IPS-15b (cell line): Measurements from ENCODE around the gene KRAS.

Experiments used
- H3K27me3 ChIP-seq: one replicate; pipeline ENCODE4 v1.6.1; 2013; ENCODE audit warnings: low read length; ENCODE audit not compliant: control insufficient read depth, insufficient read depth
- H3K36me3 ChIP-seq: one replicate; pipeline ENCODE4 v1.6.1; 2013; ENCODE audit warnings: low read length; ENCODE audit not compliant: control insufficient read depth, insufficient read depth
- H3K4me1 ChIP-seq: one replicate; pipeline ENCODE4 v1.6.1; 2013; ENCODE audit warnings: mild to moderate bottlenecking, low read length; ENCODE audit not compliant: control insufficient read depth, insufficient read depth
- H3K4me3 ChIP-seq: one replicate; pipeline ENCODE4 v1.5.1; 2013; ENCODE audit warnings: low read depth, low read length
- H3K9ac ChIP-seq: one replicate; pipeline ENCODE4 v1.6.1; 2013; ENCODE audit warnings: low read depth, mild to moderate bottlenecking, low read length
- H3K9me3 ChIP-seq: one replicate; pipeline ENCODE4 v1.6.1; 2013; ENCODE audit warnings: mild to moderate bottlenecking, low read length; ENCODE audit not compliant: control insufficient read depth, insufficient read depth

Gene KRAS

DNA sequence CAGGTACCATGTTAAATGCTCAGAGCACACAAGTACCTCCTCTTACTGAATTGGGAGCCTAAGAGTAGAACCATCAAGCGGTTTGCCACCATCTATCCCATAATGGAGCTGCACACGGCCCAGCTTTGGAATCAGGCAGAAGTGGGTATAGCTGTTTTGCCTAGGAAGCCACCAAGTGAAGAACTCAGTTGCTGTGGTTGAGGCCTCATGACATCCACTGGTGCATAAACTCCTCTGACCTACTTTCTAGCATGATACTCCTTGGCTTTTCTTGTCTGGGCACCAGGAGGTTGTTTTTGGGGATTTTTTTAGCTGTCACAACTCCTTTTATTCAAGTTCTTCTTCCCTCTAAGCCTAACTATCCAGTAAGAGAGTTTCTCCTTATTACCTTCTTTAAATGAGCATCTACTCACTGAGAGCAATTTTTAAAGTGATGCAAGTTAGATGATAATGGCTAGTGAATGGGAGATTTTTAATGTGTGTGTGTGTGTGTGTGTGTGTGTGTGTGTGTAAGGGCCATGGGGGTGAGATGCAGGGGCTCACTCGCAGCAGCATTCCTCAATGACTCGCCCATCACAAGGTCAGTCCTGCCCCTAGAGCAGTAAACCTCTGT, 20.9 kb upstream of the KRAS start:
- no peaks in the 10 kb centered on the region for H3K4me1 ChIP-seq
- H3K4me3 ChIP-seq = no peak overlapping the region
- H3K27me3 ChIP-seq = no peaks in the 10 kb centered on the region
- H3K9ac ChIP-seq = no peak overlapping the region
- no peaks in the 10 kb centered on the region for H3K36me3 ChIP-seq
- no peaks in the 10 kb centered on the region for H3K9me3 ChIP-seq

GRCh38 chr12:25269701-25270100, 19.0 kb upstream of the KRAS start:
- Histone ChIP-seq H3K4me3 (no peak overlapping the region), H3K27me3 (no peaks in the 10 kb centered on the region), H3K9me3 (no peaks in the 10 kb centered on the region), H3K4me1 (peaks cover 4% of the 10 kb centered on the region), H3K36me3 (no peaks in the 10 kb centered on the region), H3K9ac (no peak overlapping the region)

- H3K9me3 ChIP-seq = no peaks in the 10 kb centered on the region
- H3K9ac ChIP-seq = no peak overlapping the region
- H3K4me1 ChIP-seq = peaks cover 15% of the 10 kb centered on the region
- H3K36me3 ChIP-seq = no peaks in the 10 kb centered on the region
- no peak overlapping the region for H3K4me3 ChIP-seq
- H3K27me3 ChIP-seq = no peaks in the 10 kb centered on the region
Observed at GRCh38 chr12:25266497-25266896, 15.8 kb upstream of the KRAS start.

- Histone ChIP-seq H3K4me1 (peaks cover 15% of the 10 kb centered on the region), H3K9me3 (no peaks in the 10 kb centered on the region), H3K9ac (no peak overlapping the region), H3K4me3 (no peak overlapping the region), H3K36me3 (no peaks in the 10 kb centered on the region), H3K27me3 (no peaks in the 10 kb centered on the region)
Observed at GRCh38 chr12:25264862-25265261, 14.1 kb upstream of the KRAS start.

DNA sequence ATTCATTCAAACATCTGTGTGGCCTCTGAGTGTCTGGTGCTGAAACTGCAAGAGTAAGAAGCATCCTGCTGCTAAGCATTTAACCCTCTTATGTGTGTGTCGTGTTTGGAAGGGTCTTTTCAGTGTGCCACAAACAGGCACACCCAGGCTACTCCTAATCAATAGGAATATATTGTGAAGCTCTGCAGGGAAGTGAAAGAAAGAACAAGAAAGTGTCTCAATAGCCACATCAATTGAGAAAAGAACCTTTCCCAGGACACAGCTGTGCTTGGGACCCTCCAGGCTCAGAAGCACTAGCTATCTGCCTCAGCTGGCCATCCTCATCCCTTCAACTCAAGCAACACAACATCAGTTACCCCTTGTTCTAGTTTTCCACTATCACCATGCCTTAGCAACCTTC, 13.4 kb upstream of the KRAS start:
- H3K4me1 ChIP-seq = peaks cover 15% of the 10 kb centered on the region
- no peaks in the 10 kb centered on the region for H3K9me3 ChIP-seq
- H3K36me3 ChIP-seq = no peaks in the 10 kb centered on the region
- H3K9ac ChIP-seq = no peak overlapping the region
- H3K4me3 ChIP-seq = no peak overlapping the region
- H3K27me3 ChIP-seq = no peaks in the 10 kb centered on the region

GRCh38 chr12:25263594-25263993, 12.9 kb upstream of the KRAS start:
- Histone ChIP-seq H3K4me3 (no peak overlapping the region), H3K9me3 (no peaks in the 10 kb centered on the region), H3K4me1 (peaks cover 15% of the 10 kb centered on the region), H3K9ac (no peak overlapping the region), H3K36me3 (no peaks in the 10 kb centered on the region), H3K27me3 (no peaks in the 10 kb centered on the region)

DNA sequence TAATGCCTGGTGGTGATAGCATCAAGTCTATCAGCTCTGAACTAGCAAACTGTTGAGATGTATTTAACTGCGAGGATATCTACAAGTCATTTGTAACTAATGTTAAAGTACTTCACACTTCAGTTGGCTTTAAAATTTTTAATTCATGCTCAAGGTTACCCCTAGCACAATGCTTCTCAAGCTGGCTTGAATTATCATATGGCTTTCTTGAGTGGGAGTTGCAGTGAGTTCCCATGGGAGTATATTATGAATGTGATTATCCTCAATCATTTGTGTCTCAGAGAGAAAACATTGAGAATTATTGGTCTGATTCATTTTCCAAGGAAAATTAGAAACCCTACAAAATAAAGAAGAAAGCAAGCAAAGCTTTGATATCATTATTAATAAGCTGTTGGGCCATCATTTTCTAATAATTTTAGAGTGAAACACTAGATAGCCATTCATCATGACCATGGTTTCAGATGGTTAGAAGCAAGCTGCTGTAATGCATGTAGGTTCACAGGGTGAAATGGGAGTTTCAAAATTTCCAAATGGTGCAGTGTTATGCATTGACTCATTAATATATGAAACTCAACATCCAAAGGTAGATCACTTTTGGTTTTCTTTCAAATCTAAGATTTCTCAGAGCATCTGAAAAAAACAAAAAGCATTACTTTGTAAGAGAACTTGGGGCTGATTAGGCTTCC, 11.8 kb upstream of the KRAS start:
- Histone ChIP-seq H3K9ac (no peak overlapping the region), H3K4me3 (no peak overlapping the region), H3K4me1 (peaks cover 20% of the 10 kb centered on the region), H3K36me3 (no peaks in the 10 kb centered on the region), H3K27me3 (no peaks in the 10 kb centered on the region), H3K9me3 (no peaks in the 10 kb centered on the region)

GRCh38 chr12:25257590-25258324, 7.0 kb upstream of the KRAS start:
- Histone ChIP-seq H3K9ac (no peak overlapping the region), H3K9me3 (no peaks in the 10 kb centered on the region), H3K27me3 (peaks cover 4% of the 10 kb centered on the region), H3K36me3 (no peaks in the 10 kb centered on the region), H3K4me1 (peaks cover 14% of the 10 kb centered on the region), H3K4me3 (no peak overlapping the region)

DNA sequence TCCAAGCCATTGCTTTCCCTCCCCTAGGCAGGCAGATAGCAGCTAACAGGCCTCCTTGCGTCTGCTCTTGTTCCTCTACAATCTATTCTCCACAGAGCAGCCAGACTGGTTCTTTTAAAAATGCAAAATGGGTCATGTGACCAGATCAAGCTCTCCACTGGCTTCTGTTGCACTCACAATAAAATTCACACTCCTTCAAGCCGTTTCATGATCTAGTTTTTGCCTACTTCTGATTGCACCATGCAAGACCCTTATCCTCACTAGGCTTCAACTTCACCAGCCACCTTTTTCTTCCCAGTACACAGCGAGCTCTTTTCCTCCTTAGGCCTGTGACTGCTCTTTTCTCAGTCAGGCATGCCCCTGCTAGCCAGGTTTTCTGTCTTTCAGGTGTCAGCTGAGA, 6.1 kb upstream of the KRAS start:
- H3K4me3 ChIP-seq = no peak overlapping the region
- no peaks in the 10 kb centered on the region for H3K36me3 ChIP-seq
- no peak overlapping the region for H3K9ac ChIP-seq
- peaks cover 13% of the 10 kb centered on the region for H3K27me3 ChIP-seq
- no peaks in the 10 kb centered on the region for H3K9me3 ChIP-seq
- peaks cover 18% of the 10 kb centered on the region for H3K4me1 ChIP-seq

- no peak overlapping the region for H3K4me3 ChIP-seq
- no peaks in the 10 kb centered on the region for H3K9me3 ChIP-seq
- H3K9ac ChIP-seq = no peak overlapping the region
- peaks cover 13% of the 10 kb centered on the region for H3K27me3 ChIP-seq
- H3K36me3 ChIP-seq = no peaks in the 10 kb centered on the region
- peaks cover 18% of the 10 kb centered on the region for H3K4me1 ChIP-seq
Observed at GRCh38 chr12:25256005-25256404, 5.3 kb upstream of the KRAS start.

DNA sequence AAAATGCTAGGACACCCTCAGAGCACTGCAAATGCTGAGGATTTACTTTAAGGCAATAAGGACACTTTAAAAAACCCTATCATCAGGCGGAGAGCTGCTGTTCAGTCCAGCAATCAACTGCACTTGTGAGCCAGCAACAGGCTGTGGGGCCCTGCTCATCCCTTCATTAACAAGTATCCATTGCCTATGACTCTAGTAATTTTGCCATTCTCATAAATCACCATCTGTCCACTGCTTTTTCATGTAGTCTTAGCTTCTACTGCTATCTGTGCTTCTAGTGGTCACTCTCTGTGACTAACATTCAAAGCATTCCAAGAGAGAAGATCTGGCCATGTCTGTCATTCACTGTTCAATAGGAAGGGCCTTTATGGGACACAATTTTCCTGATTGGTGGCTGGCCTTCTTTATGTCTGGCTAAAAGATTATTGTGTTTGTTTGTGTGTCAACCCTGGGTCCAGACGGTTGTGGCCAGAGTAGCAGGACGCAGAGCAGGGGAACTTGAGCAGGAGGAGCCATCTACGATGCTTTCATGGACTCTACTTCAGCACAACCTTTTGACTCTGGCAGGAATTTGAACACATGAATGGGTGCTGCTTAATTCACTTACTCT, 3.6 kb upstream of the KRAS start:
- Histone ChIP-seq H3K36me3 (no peaks in the 10 kb centered on the region), H3K4me3 (no peak overlapping the region), H3K9ac (no peak overlapping the region), H3K9me3 (no peaks in the 10 kb centered on the region), H3K27me3 (peaks cover 13% of the 10 kb centered on the region), H3K4me1 (peaks cover 18% of the 10 kb centered on the region)
